Measurements from ENCODE around the gene CHRM2. TPM values are rescaled to one million over a fixed set of nuclear protein-coding genes. Genes with fewer than 3 reads are reported as not detected.

The CHRM2 gene
- total RNA-seq, 1 experiment from 2014 or later = not detected

DNA sequence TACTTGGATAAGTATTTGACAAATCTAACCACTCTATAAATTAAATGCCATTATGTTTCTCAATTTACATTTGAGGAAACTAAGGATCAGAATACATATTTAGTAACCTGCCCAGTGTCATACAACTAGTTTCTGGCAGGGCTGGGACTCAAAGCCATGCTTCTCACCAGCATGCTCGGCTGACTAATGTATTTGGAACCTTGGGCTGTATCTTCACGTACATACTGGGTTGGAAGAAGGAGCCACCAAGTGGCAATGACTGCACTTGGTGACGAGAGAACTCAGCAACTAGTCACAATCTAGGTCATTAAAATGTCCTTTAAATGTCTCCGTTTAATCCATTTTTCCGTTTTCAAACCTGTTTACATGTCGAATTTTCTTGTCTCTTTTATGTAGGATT lies 42.9 kb downstream of the CHRM2 start:
- Histone ChIP-seq H2AK5ac (ENCODE audit: insufficient read length, low read length) (no peak overlapping the region), H4K8ac (replicated peaks; ENCODE audit: insufficient read length, low read depth, low read length) (no peak overlapping the region), H3K14ac (ENCODE audit: insufficient read depth, low read length) (no peak overlapping the region), H3K56ac (ENCODE audit: insufficient read length, low read depth, low read length) (no peak overlapping the region), H3K9ac (ENCODE audit: extremely low read depth, insufficient read length, low read length) (no peak overlapping the region), H2BK5ac (ENCODE audit: insufficient read length, low read length) (no peak overlapping the region), H3K27me3 (ENCODE audit: insufficient read depth, low read length) (no peaks in the 10 kb centered on the region), H3K4me2 (ENCODE audit: insufficient read depth, insufficient read length, low read length) (no peak overlapping the region), H3K4me1 (ENCODE audit: insufficient read depth, low read length) (no peaks in the 10 kb centered on the region), H3T11ph (ENCODE audit: low read length) (no peak overlapping the region), H4K5ac (ENCODE audit: insufficient read length, low read depth, low read length) (no peak overlapping the region), H3K23me2 (ENCODE audit: insufficient read length, low read depth, low read length, poor library complexity, severe bottlenecking) (no peaks in the 10 kb centered on the region), H2BK12ac (ENCODE audit: insufficient read length, low read depth, low read length) (no peak overlapping the region), H2AFZ (ENCODE audit: low read length) (no peak overlapping the region), H3K4ac (ENCODE audit: low read depth, low read length) (no peak overlapping the region), H2BK120ac (ENCODE audit: low read depth, low read length, poor library complexity, severe bottlenecking) (no peak overlapping the region), H4K20me1 (ENCODE audit: control insufficient read depth, insufficient read depth, insufficient read length) (no peaks in the 10 kb centered on the region), H3K79me2 (ENCODE audit: insufficient read depth, low read length) (no peaks in the 10 kb centered on the region), H3K9me3 (ENCODE audit: control insufficient read depth, low read depth, low read length) (no peaks in the 10 kb centered on the region), H4K91ac (ENCODE audit: insufficient read length, low read depth, low read length) (no peak overlapping the region), H2BK20ac (ENCODE audit: low read depth, low read length, poor library complexity, severe bottlenecking) (no peak overlapping the region), H3K18ac (ENCODE audit: insufficient read length, low read depth, low read length) (no peak overlapping the region), H3K23ac (ENCODE audit: insufficient read length, low read depth, low read length) (no peak overlapping the region), H3K79me1 (ENCODE audit: insufficient read depth, low read depth, low read length, poor library complexity, severe bottlenecking) (no peaks in the 10 kb centered on the region), H3K27ac (ENCODE audit: insufficient read length, low read depth, low read length) (no peak overlapping the region), H2BK15ac (ENCODE audit: low read depth, low read length) (no peak overlapping the region)
- Mint-ChIP-seq H3K36me3 (ENCODE audit: insufficient read depth in 1 of 3, low read depth in 3 of 3) (peaks cover 0 to 3% (median 0%) of the 10 kb centered on the region in 3 experiments; a peak in 1 of 7 replicates), H3K9me3 (peaks cover 0 to 4% of the 10 kb centered on the region in 2 experiments; a peak in 1 of 5 replicates), H3K4me3 (no peak overlapping the region), H3K27me3 (ENCODE audit: low read depth) (no peaks in the 10 kb centered on the region; the same call in 1 of the 2 replicates), H3K27ac (no peak overlapping the region), H3K4me1 (peaks cover 0 to 4% of the 10 kb centered on the region in 2 experiments; a peak in 2 of 4 replicates)
- peak; percentile 29 for DNase-seq
- TF ChIP-seq, protein P1, sequence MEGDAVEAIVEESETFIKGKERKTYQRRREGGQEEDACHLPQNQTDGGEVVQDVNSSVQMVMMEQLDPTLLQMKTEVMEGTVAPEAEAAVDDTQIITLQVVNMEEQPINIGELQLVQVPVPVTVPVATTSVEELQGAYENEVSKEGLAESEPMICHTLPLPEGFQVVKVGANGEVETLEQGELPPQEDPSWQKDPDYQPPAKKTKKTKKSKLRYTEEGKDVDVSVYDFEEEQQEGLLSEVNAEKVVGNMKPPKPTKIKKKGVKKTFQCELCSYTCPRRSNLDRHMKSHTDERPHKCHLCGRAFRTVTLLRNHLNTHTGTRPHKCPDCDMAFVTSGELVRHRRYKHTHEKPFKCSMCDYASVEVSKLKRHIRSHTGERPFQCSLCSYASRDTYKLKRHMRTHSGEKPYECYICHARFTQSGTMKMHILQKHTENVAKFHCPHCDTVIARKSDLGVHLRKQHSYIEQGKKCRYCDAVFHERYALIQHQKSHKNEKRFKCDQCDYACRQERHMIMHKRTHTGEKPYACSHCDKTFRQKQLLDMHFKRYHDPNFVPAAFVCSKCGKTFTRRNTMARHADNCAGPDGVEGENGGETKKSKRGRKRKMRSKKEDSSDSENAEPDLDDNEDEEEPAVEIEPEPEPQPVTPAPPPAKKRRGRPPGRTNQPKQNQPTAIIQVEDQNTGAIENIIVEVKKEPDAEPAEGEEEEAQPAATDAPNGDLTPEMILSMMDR (conservative IDR thresholded peaks at IDR 0.05) = peak; percentile 33; the same call in 2 of the 3 replicates
- no CpG with 5 or more reads among the region's 6 CpGs for WGBS (ENCODE audit: extremely low coverage, insufficient read length, low lambda C conversion rate)
